ENCODE data around the gene PARL.

Gene PARL

GRCh38 chr3:183914856-183915255 lies 30.2 kb upstream of the PARL start:
- peaks cover 14 to 23% of the 10 kb centered on the region in 2 experiments for H3K27me3 ChIP-seq (ENCODE audit: control insufficient read depth in 1 of 2, insufficient read depth in 1 of 2, low read length in 2 of 2)
- no peak overlapping the region for H4K91ac ChIP-seq (ENCODE audit: low read length)
- no peaks in the 10 kb centered on the region for H3K4me1 ChIP-seq (ENCODE audit: control insufficient read depth, insufficient read depth, low read depth, low read length)
- no peak overlapping the region for H4K8ac ChIP-seq (ENCODE audit: low read length)
- H2BK5ac ChIP-seq (ENCODE audit: low read depth, low read length, poor library complexity, severe bottlenecking): no peak overlapping the region
- H3K4me3 ChIP-seq (ENCODE audit: insufficient read depth in 1 of 2, low read depth in 1 of 2, low read length in 2 of 2): no peak overlapping the region
- no peak overlapping the region for H3K4me2 ChIP-seq (ENCODE audit: low read length, poor library complexity, severe bottlenecking)
- H2AFZ ChIP-seq (ENCODE audit: low read depth, low read length): no peak overlapping the region
- no peak overlapping the region for H2BK120ac ChIP-seq (ENCODE audit: low read depth, low read length)
- no peaks in the 10 kb centered on the region for H3K79me1 ChIP-seq (replicated peaks; ENCODE audit: low read length, poor library complexity, severe bottlenecking)
- H3K14ac ChIP-seq (ENCODE audit: low read length in 2 of 2): no peak overlapping the region
- no peak overlapping the region for H2BK12ac ChIP-seq (ENCODE audit: low read length in 2 of 2)
- no peak overlapping the region for H3K23ac ChIP-seq (ENCODE audit: low read length in 2 of 2)
- WGBS: 92% methylated on average over 4 of the region's 5 CpGs
- no peak overlapping the region for H3K27ac ChIP-seq (ENCODE audit: low read length, poor library complexity, severe bottlenecking)
- peaks cover 6 to 9% of the 10 kb centered on the region in 2 experiments for H3K36me3 ChIP-seq (ENCODE audit: control insufficient read depth in 1 of 2, insufficient read depth in 2 of 2, low read depth in 1 of 2, low read length in 2 of 2)
- H3K9me3 ChIP-seq (ENCODE audit: control insufficient read depth, low read length): no peaks in the 10 kb centered on the region
- no peak overlapping the region for H2AK5ac ChIP-seq (ENCODE audit: low read length, severe bottlenecking)
- H2BK15ac ChIP-seq (ENCODE audit: low read depth, poor library complexity, severe bottlenecking): no peak overlapping the region
- DNase-seq: no peak
- no peak overlapping the region for H3K9ac ChIP-seq (ENCODE audit: low read length)
- no peak overlapping the region for H3K18ac ChIP-seq (ENCODE audit: low read depth in 1 of 2, low read length in 2 of 2)
- no peak overlapping the region for H3K4ac ChIP-seq (ENCODE audit: low read depth in 1 of 2, low read length in 2 of 2)

GRCh38 chr3:183913580-183913920 lies 28.9 kb upstream of the PARL start:
- peaks cover 0 to 2% of the 10 kb centered on the region in 2 experiments for H3K36me3 ChIP-seq (ENCODE audit: control insufficient read depth in 1 of 2, insufficient read depth in 2 of 2, low read depth in 1 of 2, low read length in 2 of 2)
- H3K27ac ChIP-seq (ENCODE audit: low read length, poor library complexity, severe bottlenecking): no peak overlapping the region
- no peak overlapping the region for H3K23ac ChIP-seq (ENCODE audit: low read length in 2 of 2)
- H2BK15ac ChIP-seq (ENCODE audit: low read depth, poor library complexity, severe bottlenecking): no peak overlapping the region
- H2AFZ ChIP-seq (ENCODE audit: low read depth, low read length): no peak overlapping the region
- no peak overlapping the region for H3K4ac ChIP-seq (ENCODE audit: low read depth in 1 of 2, low read length in 2 of 2)
- no peak overlapping the region for H3K9ac ChIP-seq (ENCODE audit: low read length)
- H3K18ac ChIP-seq (ENCODE audit: low read depth in 1 of 2, low read length in 2 of 2): no peak overlapping the region
- no peak overlapping the region for H2BK120ac ChIP-seq (ENCODE audit: low read depth, low read length)
- no peak overlapping the region for H3K4me2 ChIP-seq (ENCODE audit: low read length, poor library complexity, severe bottlenecking)
- H3K9me3 ChIP-seq (ENCODE audit: control insufficient read depth, low read length): no peaks in the 10 kb centered on the region
- 73% methylated on average over 9 of the region's 9 CpGs for WGBS
- no peak overlapping the region for H4K91ac ChIP-seq (ENCODE audit: low read length)
- H3K79me1 ChIP-seq (replicated peaks; ENCODE audit: low read length, poor library complexity, severe bottlenecking): no peaks in the 10 kb centered on the region
- no peak overlapping the region for H2BK5ac ChIP-seq (ENCODE audit: low read depth, low read length, poor library complexity, severe bottlenecking)
- no peak overlapping the region for H3K4me3 ChIP-seq (ENCODE audit: insufficient read depth in 1 of 2, low read depth in 1 of 2, low read length in 2 of 2)
- no peak for DNase-seq
- H3K27me3 ChIP-seq (ENCODE audit: control insufficient read depth in 1 of 2, insufficient read depth in 1 of 2, low read length in 2 of 2): peaks cover 14 to 30% of the 10 kb centered on the region in 2 experiments
- no peak overlapping the region for H2BK12ac ChIP-seq (ENCODE audit: low read length in 2 of 2)
- no peak overlapping the region for H3K14ac ChIP-seq (ENCODE audit: low read length in 2 of 2)
- no peaks in the 10 kb centered on the region for H3K4me1 ChIP-seq (ENCODE audit: control insufficient read depth, insufficient read depth, low read depth, low read length)
- no peak overlapping the region for H2AK5ac ChIP-seq (ENCODE audit: low read length, severe bottlenecking)
- no peak overlapping the region for H4K8ac ChIP-seq (ENCODE audit: low read length)

GRCh38 chr3:183912895-183913579 lies 28.4 kb upstream of the PARL start:
- H3K9me3 ChIP-seq (ENCODE audit: control insufficient read depth, low read length): no peaks in the 10 kb centered on the region
- H3K23ac ChIP-seq (ENCODE audit: low read length in 2 of 2): no peak overlapping the region
- H4K91ac ChIP-seq (ENCODE audit: low read length): no peak overlapping the region
- H3K4me3 ChIP-seq (ENCODE audit: insufficient read depth in 1 of 2, low read depth in 1 of 2, low read length in 2 of 2): no peak overlapping the region
- H3K79me1 ChIP-seq (replicated peaks; ENCODE audit: low read length, poor library complexity, severe bottlenecking): no peaks in the 10 kb centered on the region
- no peak overlapping the region for H2AFZ ChIP-seq (ENCODE audit: low read depth, low read length)
- H3K14ac ChIP-seq (ENCODE audit: low read length in 2 of 2): no peak overlapping the region
- no peak overlapping the region for H3K18ac ChIP-seq (ENCODE audit: low read depth in 1 of 2, low read length in 2 of 2)
- H3K4ac ChIP-seq (ENCODE audit: low read depth in 1 of 2, low read length in 2 of 2): no peak overlapping the region
- H3K27ac ChIP-seq (ENCODE audit: low read length, poor library complexity, severe bottlenecking): no peak overlapping the region
- H3K4me2 ChIP-seq (ENCODE audit: low read length, poor library complexity, severe bottlenecking): no peak overlapping the region
- peaks cover 0 to 2% of the 10 kb centered on the region in 2 experiments for H3K36me3 ChIP-seq (ENCODE audit: control insufficient read depth in 1 of 2, insufficient read depth in 2 of 2, low read depth in 1 of 2, low read length in 2 of 2)
- WGBS: 66% methylated on average over 9 of the region's 10 CpGs
- no peak for DNase-seq
- H2AK5ac ChIP-seq (ENCODE audit: low read length, severe bottlenecking): no peak overlapping the region
- H4K8ac ChIP-seq (ENCODE audit: low read length): no peak overlapping the region
- H2BK120ac ChIP-seq (ENCODE audit: low read depth, low read length): no peak overlapping the region
- no peak overlapping the region for H2BK12ac ChIP-seq (ENCODE audit: low read length in 2 of 2)
- peaks cover 14 to 30% of the 10 kb centered on the region in 2 experiments for H3K27me3 ChIP-seq (ENCODE audit: control insufficient read depth in 1 of 2, insufficient read depth in 1 of 2, low read length in 2 of 2)
- H2BK5ac ChIP-seq (ENCODE audit: low read depth, low read length, poor library complexity, severe bottlenecking): no peak overlapping the region
- no peak overlapping the region for H3K9ac ChIP-seq (ENCODE audit: low read length)
- no peak overlapping the region for H2BK15ac ChIP-seq (ENCODE audit: low read depth, poor library complexity, severe bottlenecking)
- H3K4me1 ChIP-seq (ENCODE audit: control insufficient read depth, insufficient read depth, low read depth, low read length): no peaks in the 10 kb centered on the region

- no peak overlapping the region for H3K23ac ChIP-seq (ENCODE audit: low read length in 2 of 2)
- no peak overlapping the region for H3K18ac ChIP-seq (ENCODE audit: low read depth in 1 of 2, low read length in 2 of 2)
- no peak for DNase-seq
- no peak overlapping the region for H3K4me2 ChIP-seq (ENCODE audit: low read length, poor library complexity, severe bottlenecking)
- WGBS: 97% methylated on average over 6 of the region's 8 CpGs
- H2AFZ ChIP-seq (ENCODE audit: low read depth, low read length): no peak overlapping the region
- no peak overlapping the region for H3K4ac ChIP-seq (ENCODE audit: low read depth in 1 of 2, low read length in 2 of 2)
- no peaks in the 10 kb centered on the region for H3K9me3 ChIP-seq (ENCODE audit: control insufficient read depth, low read length)
- H3K27me3 ChIP-seq (ENCODE audit: control insufficient read depth in 1 of 2, insufficient read depth in 1 of 2, low read length in 2 of 2): peaks cover 14 to 35% of the 10 kb centered on the region in 2 experiments
- no peak overlapping the region for H3K27ac ChIP-seq (ENCODE audit: low read length, poor library complexity, severe bottlenecking)
- no peak overlapping the region for H2BK15ac ChIP-seq (ENCODE audit: low read depth, poor library complexity, severe bottlenecking)
- no peaks in the 10 kb centered on the region for H3K4me1 ChIP-seq (ENCODE audit: control insufficient read depth, insufficient read depth, low read depth, low read length)
- H3K14ac ChIP-seq (ENCODE audit: low read length in 2 of 2): no peak overlapping the region
- H3K36me3 ChIP-seq (ENCODE audit: control insufficient read depth in 1 of 2, insufficient read depth in 2 of 2, low read depth in 1 of 2, low read length in 2 of 2): no peaks in the 10 kb centered on the region
- H3K9ac ChIP-seq (ENCODE audit: low read length): no peak overlapping the region
- no peak overlapping the region for H2BK5ac ChIP-seq (ENCODE audit: low read depth, low read length, poor library complexity, severe bottlenecking)
- no peak overlapping the region for H2AK5ac ChIP-seq (ENCODE audit: low read length, severe bottlenecking)
- H3K4me3 ChIP-seq (ENCODE audit: insufficient read depth in 1 of 2, low read depth in 1 of 2, low read length in 2 of 2): no peak overlapping the region
- H2BK120ac ChIP-seq (ENCODE audit: low read depth, low read length): no peak overlapping the region
- no peaks in the 10 kb centered on the region for H3K79me1 ChIP-seq (replicated peaks; ENCODE audit: low read length, poor library complexity, severe bottlenecking)
- H4K8ac ChIP-seq (ENCODE audit: low read length): no peak overlapping the region
- no peak overlapping the region for H2BK12ac ChIP-seq (ENCODE audit: low read length in 2 of 2)
- H4K91ac ChIP-seq (ENCODE audit: low read length): no peak overlapping the region
Observed at GRCh38 chr3:183911763-183912506, 27.3 kb upstream of the PARL start.
